GM21381 (cell line): ENCODE data around the gene PLPP4.

ENCODE experiments used
- ATAC-seq: cut with Tn5 transposase; IDR thresholded peaks from one replicate; pipeline ENCODE4 v1.9.1; 2021; ENCODE audit warnings: mild to moderate bottlenecking, moderate library complexity; ENCODE audit not compliant: unreplicated experiment

Gene PLPP4

GRCh38 chr10:120572307-120572706, 115.3 kb downstream of the PLPP4 start:
- ATAC-seq = no peak

GRCh38 chr10:120573355-120573754, 116.3 kb downstream of the PLPP4 start:
- ATAC-seq = no peak

GRCh38 chr10:120574981-120575380, 118.0 kb downstream of the PLPP4 start:
- ATAC-seq = no peak

GRCh38 chr10:120575411-120575810, 118.4 kb downstream of the PLPP4 start:
- ATAC-seq = no peak

GRCh38 chr10:120578134-120578533, 121.1 kb downstream of the PLPP4 start:
- no peak for ATAC-seq

GRCh38 chr10:120578890-120579289, 121.9 kb downstream of the PLPP4 start:
- no peak for ATAC-seq

- ATAC-seq = no peak
These were observed 124.2 kb downstream of the PLPP4 start for GRCh38 chr10:120580918-120581895.

- ATAC-seq = no peak
These were observed 125.7 kb downstream of the PLPP4 start for GRCh38 chr10:120582753-120583152.

- ATAC-seq = no peak
These were observed 126.5 kb downstream of the PLPP4 start for GRCh38 chr10:120583424-120584108.

GRCh38 chr10:120584786-120585185, 127.8 kb downstream of the PLPP4 start:
- no peak for ATAC-seq

GRCh38 chr10:120586471-120586872, 129.4 kb downstream of the PLPP4 start:
- no peak for ATAC-seq

- ATAC-seq = no peak
These were observed 130.0 kb downstream of the PLPP4 start for GRCh38 chr10:120587061-120587460.

GRCh38 chr10:120588311-120588710, 131.3 kb downstream of the PLPP4 start:
- ATAC-seq = no peak

GRCh38 chr10:120593693-120594092, 136.7 kb downstream of the PLPP4 start:
- no peak for ATAC-seq

GRCh38 chr10:120597902-120598301, 140.9 kb downstream of the PLPP4 start:
- no peak for ATAC-seq

- no peak for ATAC-seq
These were observed 141.4 kb downstream of the PLPP4 start for GRCh38 chr10:120598386-120598785.

GRCh38 chr10:120599200-120599724, 142.2 kb downstream of the PLPP4 start:
- ATAC-seq = no peak

GRCh38 chr10:120600871-120601649, 144.0 kb downstream of the PLPP4 start:
- ATAC-seq = no peak

- ATAC-seq = no peak
These were observed 145.0 kb downstream of the PLPP4 start for GRCh38 chr10:120601999-120602398.

GRCh38 chr10:120605410-120605809, 148.4 kb downstream of the PLPP4 start:
- ATAC-seq = no peak
